Stimulated activated naive CD8-positive, alpha-beta T cell treated with anti-CD3 and anti-CD28 coated beads, Interleukin-15, Interleukin-2, amounts not matched to agents 100 ng/mL and 50 ng/mL, for 24 hours (primary cell): ENCODE results near the gene KRTAP29-1.

ENCODE experiments used
- H3K27ac Mint-ChIP-seq: one replicate; pipeline ENCODE4 v1.8.0; 2021; ENCODE audit warnings: mild to moderate bottlenecking, mixed read lengths
- H3K27me3 Mint-ChIP-seq: one replicate; pipeline ENCODE4 v1.8.0; 2021; ENCODE audit warnings: mixed read lengths
- H3K36me3 Mint-ChIP-seq: one replicate; pipeline ENCODE4 v1.8.0; 2021; ENCODE audit warnings: low read depth, mixed read lengths
- H3K4me1 Mint-ChIP-seq: one replicate; pipeline ENCODE4 v1.8.0; 2021; ENCODE audit warnings: low read depth, mixed read lengths
- H3K4me3 Mint-ChIP-seq: one replicate; pipeline ENCODE4 v1.8.0; 2021; ENCODE audit warnings: mild to moderate bottlenecking, mixed read lengths
- H3K9me3 Mint-ChIP-seq: one replicate; pipeline ENCODE4 v1.8.0; 2021; ENCODE audit warnings: mixed read lengths

KRTAP29-1 gene

GRCh38 chr17:41334385-41335305, 32.0 kb upstream of the KRTAP29-1 start:
- no peaks in the 10 kb centered on the region for H3K36me3 Mint-ChIP-seq
- H3K27me3 Mint-ChIP-seq = no peaks in the 10 kb centered on the region
- no peak overlapping the region for H3K27ac Mint-ChIP-seq
- peaks cover 42% of the 10 kb centered on the region for H3K4me1 Mint-ChIP-seq
- no peak overlapping the region for H3K4me3 Mint-ChIP-seq
- no peaks in the 10 kb centered on the region for H3K9me3 Mint-ChIP-seq

- peaks cover 34% of the 10 kb centered on the region for H3K4me1 Mint-ChIP-seq
- H3K27me3 Mint-ChIP-seq = no peaks in the 10 kb centered on the region
- H3K36me3 Mint-ChIP-seq = no peaks in the 10 kb centered on the region
- no peaks in the 10 kb centered on the region for H3K9me3 Mint-ChIP-seq
- no peak overlapping the region for H3K27ac Mint-ChIP-seq
- H3K4me3 Mint-ChIP-seq = no peak overlapping the region
Measured at GRCh38 chr17:41333836-41334235, 31.2 kb upstream of the KRTAP29-1 start.

GRCh38 chr17:41333098-41333497, 30.4 kb upstream of the KRTAP29-1 start:
- Mint-ChIP-seq H3K4me1 (peaks cover 28% of the 10 kb centered on the region), H3K4me3 (no peak overlapping the region), H3K27ac (no peak overlapping the region), H3K36me3 (no peaks in the 10 kb centered on the region), H3K9me3 (no peaks in the 10 kb centered on the region), H3K27me3 (no peaks in the 10 kb centered on the region)

- peaks cover 27% of the 10 kb centered on the region for H3K4me1 Mint-ChIP-seq
- no peak overlapping the region for H3K27ac Mint-ChIP-seq
Measured at GRCh38 chr17:41332239-41332638, 29.6 kb upstream of the KRTAP29-1 start.

GRCh38 chr17:41331606-41332005, 29.0 kb upstream of the KRTAP29-1 start:
- Mint-ChIP-seq H3K9me3 (no peaks in the 10 kb centered on the region), H3K4me3 (no peak overlapping the region), H3K27ac (no peak overlapping the region), H3K27me3 (no peaks in the 10 kb centered on the region), H3K4me1 (peaks cover 34% of the 10 kb centered on the region), H3K36me3 (no peaks in the 10 kb centered on the region)

More at GRCh38 chr17:41332239-41332638, 29.6 kb upstream of the KRTAP29-1 start:
- H3K9me3 Mint-ChIP-seq = no peaks in the 10 kb centered on the region
- H3K4me3 Mint-ChIP-seq = no peak overlapping the region
- no peaks in the 10 kb centered on the region for H3K36me3 Mint-ChIP-seq
- H3K27me3 Mint-ChIP-seq = no peaks in the 10 kb centered on the region

GRCh38 chr17:41329279-41329948, 26.8 kb upstream of the KRTAP29-1 start:
- H3K27me3 Mint-ChIP-seq = no peaks in the 10 kb centered on the region
- peaks cover 20% of the 10 kb centered on the region for H3K4me1 Mint-ChIP-seq
- no peaks in the 10 kb centered on the region for H3K9me3 Mint-ChIP-seq
- no peaks in the 10 kb centered on the region for H3K36me3 Mint-ChIP-seq
- H3K4me3 Mint-ChIP-seq = no peak overlapping the region
- no peak overlapping the region for H3K27ac Mint-ChIP-seq

GRCh38 chr17:41328207-41328606, 25.6 kb upstream of the KRTAP29-1 start:
- H3K9me3 Mint-ChIP-seq = no peaks in the 10 kb centered on the region
- no peak overlapping the region for H3K27ac Mint-ChIP-seq
- no peaks in the 10 kb centered on the region for H3K27me3 Mint-ChIP-seq
- peaks cover 18% of the 10 kb centered on the region for H3K4me1 Mint-ChIP-seq
- no peaks in the 10 kb centered on the region for H3K36me3 Mint-ChIP-seq
- no peak overlapping the region for H3K4me3 Mint-ChIP-seq

- no peak overlapping the region for H3K4me3 Mint-ChIP-seq
- peaks cover 18% of the 10 kb centered on the region for H3K4me1 Mint-ChIP-seq
- H3K9me3 Mint-ChIP-seq = no peaks in the 10 kb centered on the region
- no peaks in the 10 kb centered on the region for H3K27me3 Mint-ChIP-seq
- H3K36me3 Mint-ChIP-seq = no peaks in the 10 kb centered on the region
- H3K27ac Mint-ChIP-seq = no peak overlapping the region
Measured at GRCh38 chr17:41327411-41328120, 24.9 kb upstream of the KRTAP29-1 start.

GRCh38 chr17:41326173-41327145, 23.8 kb upstream of the KRTAP29-1 start:
- Mint-ChIP-seq H3K27ac (no peak overlapping the region), H3K9me3 (no peaks in the 10 kb centered on the region), H3K36me3 (no peaks in the 10 kb centered on the region), H3K4me1 (peaks cover 18% of the 10 kb centered on the region), H3K4me3 (no peak overlapping the region), H3K27me3 (no peaks in the 10 kb centered on the region)

GRCh38 chr17:41325611-41326010, 23.0 kb upstream of the KRTAP29-1 start:
- Mint-ChIP-seq H3K27me3 (no peaks in the 10 kb centered on the region), H3K4me1 (peaks cover 18% of the 10 kb centered on the region), H3K27ac (no peak overlapping the region), H3K9me3 (no peaks in the 10 kb centered on the region), H3K36me3 (no peaks in the 10 kb centered on the region), H3K4me3 (no peak overlapping the region)

GRCh38 chr17:41325126-41325525, 22.5 kb upstream of the KRTAP29-1 start:
- Mint-ChIP-seq H3K27me3 (no peaks in the 10 kb centered on the region), H3K27ac (no peak overlapping the region), H3K36me3 (peaks cover 2% of the 10 kb centered on the region)

GRCh38 chr17:41324180-41325075, 21.8 kb upstream of the KRTAP29-1 start:
- peaks cover 18% of the 10 kb centered on the region for H3K4me1 Mint-ChIP-seq

More at GRCh38 chr17:41325126-41325525, 22.5 kb upstream of the KRTAP29-1 start:
- peaks cover 18% of the 10 kb centered on the region for H3K4me1 Mint-ChIP-seq
- H3K9me3 Mint-ChIP-seq = peaks cover 1% of the 10 kb centered on the region
- no peak overlapping the region for H3K4me3 Mint-ChIP-seq

More at GRCh38 chr17:41324180-41325075, 21.8 kb upstream of the KRTAP29-1 start:
- no peaks in the 10 kb centered on the region for H3K27me3 Mint-ChIP-seq
- peaks cover 8% of the 10 kb centered on the region for H3K9me3 Mint-ChIP-seq
- no peak overlapping the region for H3K27ac Mint-ChIP-seq
- H3K36me3 Mint-ChIP-seq = peaks cover 5% of the 10 kb centered on the region
- no peak overlapping the region for H3K4me3 Mint-ChIP-seq
